PC-3 (cell line): ENCODE data around the gene ACADSB.

Source experiments
- EZH2 ChIP-seq: fragments of 300-600 bp; sonication (generic); IDR thresholded peaks from one replicate; pipeline ENCODE4 v1.6.1; 2017; ENCODE audit warnings: antibody characterized with exemption, mild to moderate bottlenecking, low read length; ENCODE audit not compliant: unreplicated experiment
- EZH2phosphoT487 ChIP-seq: fragments of 300-600 bp; sonication (generic); IDR thresholded peaks from 2 replicates; pipeline ENCODE4 v1.6.1; 2018; ENCODE audit warnings: mild to moderate bottlenecking, antibody characterized with exemption, low read length, borderline replicate concordance
- TF ChIP-seq, protein P1 (sequence below): fragments of 300-600 bp; sonication (generic); conservative IDR thresholded peaks from 2 replicates; pipeline ENCODE4 v1.5.1; 2017; ENCODE audit warnings: antibody characterized with exemption, low read depth, mild to moderate bottlenecking, low read length

DNA sequence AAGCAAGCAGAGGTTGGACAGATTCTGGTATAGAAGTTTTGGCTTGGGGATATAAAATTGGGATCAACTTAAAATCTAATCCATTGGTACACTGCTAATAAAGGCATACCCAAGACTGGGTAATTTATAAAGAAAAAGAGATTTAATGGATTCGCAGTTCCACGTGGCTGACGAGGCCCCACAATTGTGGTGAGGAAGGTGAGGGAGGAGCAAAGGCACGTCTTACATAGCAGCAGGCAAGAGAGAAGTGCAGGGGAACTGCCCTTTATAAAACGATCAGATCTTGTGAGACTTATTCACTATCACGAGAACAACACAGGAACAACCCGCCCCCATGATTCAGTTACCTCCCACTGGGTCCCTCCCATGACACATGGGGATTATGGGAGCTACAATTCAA, 9.7 kb downstream of the ACADSB start:
- TF ChIP-seq, protein P1, sequence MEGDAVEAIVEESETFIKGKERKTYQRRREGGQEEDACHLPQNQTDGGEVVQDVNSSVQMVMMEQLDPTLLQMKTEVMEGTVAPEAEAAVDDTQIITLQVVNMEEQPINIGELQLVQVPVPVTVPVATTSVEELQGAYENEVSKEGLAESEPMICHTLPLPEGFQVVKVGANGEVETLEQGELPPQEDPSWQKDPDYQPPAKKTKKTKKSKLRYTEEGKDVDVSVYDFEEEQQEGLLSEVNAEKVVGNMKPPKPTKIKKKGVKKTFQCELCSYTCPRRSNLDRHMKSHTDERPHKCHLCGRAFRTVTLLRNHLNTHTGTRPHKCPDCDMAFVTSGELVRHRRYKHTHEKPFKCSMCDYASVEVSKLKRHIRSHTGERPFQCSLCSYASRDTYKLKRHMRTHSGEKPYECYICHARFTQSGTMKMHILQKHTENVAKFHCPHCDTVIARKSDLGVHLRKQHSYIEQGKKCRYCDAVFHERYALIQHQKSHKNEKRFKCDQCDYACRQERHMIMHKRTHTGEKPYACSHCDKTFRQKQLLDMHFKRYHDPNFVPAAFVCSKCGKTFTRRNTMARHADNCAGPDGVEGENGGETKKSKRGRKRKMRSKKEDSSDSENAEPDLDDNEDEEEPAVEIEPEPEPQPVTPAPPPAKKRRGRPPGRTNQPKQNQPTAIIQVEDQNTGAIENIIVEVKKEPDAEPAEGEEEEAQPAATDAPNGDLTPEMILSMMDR: no peak
- no peak for TF ChIP-seq EZH2
- TF ChIP-seq EZH2phosphoT487: no peak
